ENCODE measurements around the gene HOXA7.

Gene HOXA7

GRCh38 chr7:27153526-27153925 lies 2.9 kb downstream of the HOXA7 start:
- DNase-seq (ENCODE audit: low read depth), result no peak
- no peak overlapping the region for H3K4me3 ChIP-seq (ENCODE audit: low read depth, low read length)
- TF ChIP-seq, protein P1, sequence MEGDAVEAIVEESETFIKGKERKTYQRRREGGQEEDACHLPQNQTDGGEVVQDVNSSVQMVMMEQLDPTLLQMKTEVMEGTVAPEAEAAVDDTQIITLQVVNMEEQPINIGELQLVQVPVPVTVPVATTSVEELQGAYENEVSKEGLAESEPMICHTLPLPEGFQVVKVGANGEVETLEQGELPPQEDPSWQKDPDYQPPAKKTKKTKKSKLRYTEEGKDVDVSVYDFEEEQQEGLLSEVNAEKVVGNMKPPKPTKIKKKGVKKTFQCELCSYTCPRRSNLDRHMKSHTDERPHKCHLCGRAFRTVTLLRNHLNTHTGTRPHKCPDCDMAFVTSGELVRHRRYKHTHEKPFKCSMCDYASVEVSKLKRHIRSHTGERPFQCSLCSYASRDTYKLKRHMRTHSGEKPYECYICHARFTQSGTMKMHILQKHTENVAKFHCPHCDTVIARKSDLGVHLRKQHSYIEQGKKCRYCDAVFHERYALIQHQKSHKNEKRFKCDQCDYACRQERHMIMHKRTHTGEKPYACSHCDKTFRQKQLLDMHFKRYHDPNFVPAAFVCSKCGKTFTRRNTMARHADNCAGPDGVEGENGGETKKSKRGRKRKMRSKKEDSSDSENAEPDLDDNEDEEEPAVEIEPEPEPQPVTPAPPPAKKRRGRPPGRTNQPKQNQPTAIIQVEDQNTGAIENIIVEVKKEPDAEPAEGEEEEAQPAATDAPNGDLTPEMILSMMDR (conservative IDR thresholded peaks at IDR 0.05; ENCODE audit: low read depth, low read length), result no peak

DNA sequence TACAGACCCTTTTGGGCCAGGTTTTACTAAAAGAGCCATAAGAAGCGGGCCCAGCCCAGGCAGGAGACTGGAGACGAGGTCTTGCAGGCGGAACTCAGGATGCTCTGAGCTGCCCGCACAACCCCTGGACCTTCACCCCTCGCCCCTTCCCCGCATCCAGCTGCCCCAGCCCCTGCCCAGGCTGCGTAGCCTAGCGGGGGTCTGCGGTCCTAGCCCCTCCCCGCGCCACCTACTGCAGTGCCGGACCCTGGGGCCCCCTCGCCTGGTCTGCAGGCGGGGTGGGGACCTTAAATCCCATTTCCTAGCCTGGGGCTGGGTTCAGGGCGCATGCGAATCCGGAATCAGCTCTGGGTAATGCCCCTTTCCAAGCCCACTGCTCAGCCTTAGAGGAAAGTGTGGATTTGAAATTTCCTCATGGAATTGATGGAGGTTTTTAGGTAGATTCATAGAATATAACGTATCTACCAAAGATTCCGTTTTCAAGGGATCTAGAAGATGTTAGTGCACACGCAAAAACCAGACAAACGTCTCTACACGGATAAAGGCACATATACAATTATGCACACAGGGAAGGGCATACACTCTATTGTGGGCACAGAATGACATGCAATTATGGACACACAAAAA lies 3.5 kb downstream of the HOXA7 start:
- TF ChIP-seq, protein P1 (conservative IDR thresholded peaks at IDR 0.05; ENCODE audit: low read depth, low read length), result no peak
- no peak for DNase-seq (ENCODE audit: low read depth)
- no peak overlapping the region for H3K4me3 ChIP-seq (ENCODE audit: low read depth, low read length)

DNA sequence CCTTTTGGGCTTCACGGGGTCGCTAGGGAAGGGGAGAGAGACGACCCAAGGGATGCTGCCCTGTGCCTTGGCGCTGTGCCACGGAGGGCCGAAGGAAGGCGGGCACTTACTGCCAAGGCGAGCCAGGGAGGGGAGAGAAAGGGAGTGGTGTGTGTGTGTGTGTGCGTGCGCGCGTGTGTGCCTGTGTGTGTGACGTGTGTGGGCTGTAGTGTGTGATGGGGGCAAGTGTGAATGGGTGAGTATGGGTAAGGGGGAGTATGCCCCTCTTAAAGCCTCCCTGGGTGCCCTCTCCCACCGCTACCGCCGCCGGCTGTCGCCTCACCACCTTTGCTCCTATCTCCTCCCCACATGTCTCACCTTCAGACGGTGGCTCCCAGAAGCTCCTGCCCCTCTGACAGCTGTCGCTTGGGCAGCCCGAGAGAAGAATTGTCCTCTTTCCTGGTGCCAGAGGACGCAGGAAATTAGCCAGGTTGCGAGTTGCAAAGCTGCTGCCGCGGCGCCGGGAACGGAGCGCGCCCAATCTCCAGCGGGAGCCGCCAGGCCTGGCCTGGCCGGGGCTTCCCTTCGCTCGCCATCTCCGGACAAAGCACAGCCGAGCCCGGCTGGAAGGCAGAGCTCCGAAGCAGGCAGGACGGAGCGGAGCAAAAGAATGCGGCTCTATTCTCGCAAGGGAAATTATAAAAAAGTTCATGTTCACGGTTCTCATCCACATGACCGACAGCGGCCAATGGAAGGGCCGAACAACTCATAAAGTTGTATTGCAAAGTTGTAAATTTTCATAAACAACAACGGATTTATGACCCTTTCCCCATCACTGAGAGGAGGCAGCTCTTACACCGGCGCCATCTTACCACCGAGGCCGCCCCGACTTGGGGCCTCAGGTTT lies 4.3 kb downstream of the HOXA7 start, which contains the start of gene HOXA3:
Gene HOXA3 (minus strand): TSS at position 653 of the 885 bp plus-strand sequence. CDS start 41,943 bp downstream, outside the sequence.
- no peak within 1 kb of the TSS for H3K4me3 ChIP-seq (ENCODE audit: low read depth, low read length)

GRCh38 chr7:27151341-27151930 lies 5.0 kb downstream of the HOXA7 start:
- DNase-seq (ENCODE audit: low read depth), result no peak
- TF ChIP-seq, protein P1 (conservative IDR thresholded peaks at IDR 0.05; ENCODE audit: low read depth, low read length), result no peak
- no peak overlapping the region for H3K4me3 ChIP-seq (ENCODE audit: low read depth, low read length)

More for the DNA sequence above, 4.3 kb downstream of the HOXA7 start, which contains the start of gene HOXA3:
- TF ChIP-seq, protein P1 (conservative IDR thresholded peaks at IDR 0.05; ENCODE audit: low read depth, low read length), result no peak
- DNase-seq (ENCODE audit: low read depth), result no peak

DNA sequence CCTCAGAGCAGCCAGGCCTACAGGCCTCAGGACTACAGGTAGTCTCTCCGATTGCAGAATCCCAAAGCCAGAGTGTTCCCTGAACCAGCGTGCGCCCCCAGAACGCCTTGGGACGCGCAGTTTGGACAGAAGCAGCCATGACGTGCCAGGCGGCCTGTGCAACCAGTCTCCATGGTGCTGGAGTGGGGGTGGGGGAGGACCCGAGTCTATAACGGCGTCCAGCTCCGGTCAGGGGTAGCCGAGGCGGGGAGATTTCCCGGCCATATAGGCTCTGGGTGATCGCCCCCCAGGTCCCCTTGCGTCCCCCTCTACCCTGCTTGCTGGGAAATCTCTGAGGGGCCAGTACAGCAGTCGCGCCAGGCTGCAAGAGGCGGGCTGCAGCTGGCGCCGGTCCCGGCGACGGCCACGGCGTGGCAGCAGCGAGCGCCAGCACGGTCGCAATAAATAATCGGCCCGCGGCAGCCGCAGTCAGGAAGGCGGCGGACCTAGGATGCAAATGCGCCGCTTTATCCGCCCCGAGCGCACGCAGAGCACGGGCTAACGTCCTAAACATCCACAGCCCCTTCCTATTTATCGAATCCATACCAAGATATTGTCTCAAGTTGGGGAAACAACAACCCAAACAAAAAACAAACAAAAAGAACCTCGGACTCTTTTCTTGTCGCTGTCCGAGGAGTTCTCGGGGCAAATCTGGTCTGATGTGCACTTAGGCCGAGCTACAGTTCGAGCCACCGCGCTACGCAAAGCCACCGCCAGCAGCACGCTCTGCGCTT lies 5.7 kb downstream of the HOXA7 start:
- TF ChIP-seq, protein P1 (conservative IDR thresholded peaks at IDR 0.05; ENCODE audit: low read depth, low read length), result peak; percentile 57
- peak; percentile 57 for DNase-seq (ENCODE audit: low read depth)
- no peak overlapping the region for H3K4me3 ChIP-seq (ENCODE audit: low read depth, low read length)

DNA sequence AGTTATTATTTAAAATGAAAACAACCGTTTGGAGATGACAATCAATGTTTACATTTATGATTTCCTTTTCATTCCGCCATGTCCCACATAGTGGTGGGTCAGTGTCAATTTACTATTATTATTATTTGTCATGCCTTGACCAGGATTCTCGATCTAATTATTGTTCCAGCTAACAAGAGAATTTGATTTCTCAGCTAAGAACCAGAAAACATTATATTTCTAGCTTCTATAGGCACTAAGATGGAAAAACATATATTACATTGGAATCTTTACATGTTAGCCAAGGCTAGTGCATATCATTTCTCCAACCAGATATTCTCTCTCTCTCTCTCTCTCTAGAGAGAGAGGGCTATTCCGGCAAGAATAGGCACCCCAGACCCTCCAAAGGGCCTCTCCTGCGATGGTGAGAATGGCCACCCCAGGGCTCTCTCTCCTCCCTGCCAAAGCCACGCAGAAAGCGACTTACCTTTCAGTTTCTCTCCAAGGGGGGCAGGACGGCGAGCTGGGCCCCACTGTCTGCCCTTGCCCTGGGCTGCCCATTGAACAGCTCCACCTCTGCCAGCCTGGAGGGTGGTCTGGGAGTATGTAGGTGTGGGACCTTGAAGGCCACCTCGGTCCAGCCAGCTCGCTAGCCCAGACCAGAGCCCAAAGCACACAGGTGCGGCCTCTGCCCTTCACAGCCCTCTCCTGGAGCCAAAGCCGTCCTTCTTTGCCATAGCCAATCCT lies 6.5 kb downstream of the HOXA7 start:
- TF ChIP-seq, protein P1 (conservative IDR thresholded peaks at IDR 0.05; ENCODE audit: low read depth, low read length), result no peak
- H3K4me3 ChIP-seq (ENCODE audit: low read depth, low read length), result no peak overlapping the region
- no peak for DNase-seq (ENCODE audit: low read depth)

All from choroid plexus epithelial cell (primary cell).